ENCODE measurements around the gene DGKB. TPM values are rescaled to one million over a fixed set of nuclear protein-coding genes. Genes with fewer than 3 reads are reported as not detected.

DGKB gene
- total RNA-seq, 2 experiments from 2014 or later: not detected

- CTCF ChIA-PET: no interaction called here
- POLR2A ChIA-PET: no interaction called here
These were observed 632.5 kb downstream of the DGKB start for GRCh38 chr7:14270099-14270498.

GRCh38 chr7:14260011-14260410, 642.5 kb downstream of the DGKB start:
- ChIA-PET POLR2A (no interaction called here), CTCF (no interaction called here)

- POLR2A ChIA-PET: no interaction called here
- CTCF ChIA-PET: no interaction called here
These were observed 643.7 kb downstream of the DGKB start for GRCh38 chr7:14258861-14259260.

- ChIA-PET POLR2A (no interaction called here), CTCF (no interaction called here)
These were observed 644.1 kb downstream of the DGKB start for GRCh38 chr7:14258441-14258840.

GRCh38 chr7:14252458-14252857, 650.1 kb downstream of the DGKB start:
- ChIA-PET POLR2A (no interaction called here), CTCF (no interaction called here)

GRCh38 chr7:14242175-14242574, 660.4 kb downstream of the DGKB start:
- ChIA-PET CTCF (no interaction called here), POLR2A (no interaction called here)

- ChIA-PET CTCF (no interaction called here), POLR2A (no interaction called here)
These were observed 665.7 kb downstream of the DGKB start for GRCh38 chr7:14236834-14237233.

- ChIA-PET POLR2A (no interaction called here), CTCF (no interaction called here)
These were observed 667.5 kb downstream of the DGKB start for GRCh38 chr7:14235056-14235455.

- ChIA-PET POLR2A (no interaction called here), CTCF (no interaction called here)
These were observed 668.6 kb downstream of the DGKB start for GRCh38 chr7:14233868-14234369.

GRCh38 chr7:14233076-14233867, 669.3 kb downstream of the DGKB start:
- ChIA-PET CTCF (no interaction called here), POLR2A (no interaction called here)

GRCh38 chr7:14229047-14229446, 673.5 kb downstream of the DGKB start:
- CTCF ChIA-PET: no interaction called here

GRCh38 chr7:14228341-14228740, 674.2 kb downstream of the DGKB start:
- ChIA-PET CTCF (no interaction called here), POLR2A (no interaction called here)

More at GRCh38 chr7:14229047-14229446, 673.5 kb downstream of the DGKB start:
- POLR2A ChIA-PET: no interaction called here

GRCh38 chr7:14226126-14226525, 676.4 kb downstream of the DGKB start:
- ChIA-PET CTCF (no interaction called here), POLR2A (no interaction called here)

GRCh38 chr7:14219125-14219524, 683.4 kb downstream of the DGKB start:
- ChIA-PET CTCF (interaction anchor here (0.5 kb wide), 1 partner anchor 694 kb away, joined by 7 read pairs; no protein-coding TSS in a partner anchor), POLR2A (no interaction called here)

- CTCF ChIA-PET: no interaction called here
- POLR2A ChIA-PET: no interaction called here
These were observed 684.2 kb downstream of the DGKB start for GRCh38 chr7:14218338-14218737.

GRCh38 chr7:14209896-14210484, 692.6 kb downstream of the DGKB start:
- ChIA-PET CTCF (no interaction called here), POLR2A (no interaction called here)

GRCh38 chr7:14207711-14208110, 694.8 kb downstream of the DGKB start:
- CTCF ChIA-PET: no interaction called here
- POLR2A ChIA-PET: no interaction called here

GRCh38 chr7:14207138-14207537, 695.4 kb downstream of the DGKB start:
- ChIA-PET POLR2A (no interaction called here), CTCF (no interaction called here)

GRCh38 chr7:14206121-14206520, 696.4 kb downstream of the DGKB start:
- POLR2A ChIA-PET: no interaction called here
- CTCF ChIA-PET: no interaction called here

GRCh38 chr7:14201353-14201752, 701.2 kb downstream of the DGKB start:
- CTCF ChIA-PET: no interaction called here
- POLR2A ChIA-PET: no interaction called here

- CTCF ChIA-PET: no interaction called here
- POLR2A ChIA-PET: no interaction called here
These were observed 703.2 kb downstream of the DGKB start for GRCh38 chr7:14199336-14199735.

GRCh38 chr7:14197280-14197679, 705.3 kb downstream of the DGKB start:
- POLR2A ChIA-PET: interaction anchor here (0.6 kb wide), 1 partner anchor 1448 kb away, joined by 3 read pairs; no protein-coding TSS in a partner anchor

More at GRCh38 chr7:14197280-14197679, 705.3 kb downstream of the DGKB start:
- CTCF ChIA-PET: no interaction called here

Data from activated CD8-positive, alpha-beta memory T cell treated with anti-CD3 and anti-CD28 coated beads for 36 hours (primary cell).